Renal cortex interstitium (tissue), 11 donors: ENCODE measurements around the gene LTBP1. TPM values are rescaled to one million over a fixed set of nuclear protein-coding genes. Genes with fewer than 3 reads are reported as not detected.
"Not testable (repeated sequence)": the region's sequence is repeated elsewhere in the genome, so short reads cannot be mapped to it uniquely, and the experiment has no call there.

Source experiments
- DNase-seq, 11 donors: peaks; one replicate each; pipeline ENCODE4 v3.0.0-alpha.2; 2013; ENCODE audit warnings: low read depth in 9 of 11, low spot score in 4 of 11; ENCODE audit errors: extremely low read depth in 1 of 11
- polyA plus RNA-seq, 3 donors: library from polyadenylated mRNA; unstranded; fragments of 120-200 nt; gene quantifications; one replicate each; pipeline ENCODE4 v1.2.1, GENCODE V29; 2013; ENCODE audit not compliant: insufficient read length in 3 of 3

The LTBP1 gene
- polyA plus RNA-seq, 3 donors = 64.5 to 92.8 (median 82.8) TPM

- no peak for DNase-seq
These were observed 75.7 kb downstream of the LTBP1 start for GRCh38 chr2:33022395-33022985.

DNA sequence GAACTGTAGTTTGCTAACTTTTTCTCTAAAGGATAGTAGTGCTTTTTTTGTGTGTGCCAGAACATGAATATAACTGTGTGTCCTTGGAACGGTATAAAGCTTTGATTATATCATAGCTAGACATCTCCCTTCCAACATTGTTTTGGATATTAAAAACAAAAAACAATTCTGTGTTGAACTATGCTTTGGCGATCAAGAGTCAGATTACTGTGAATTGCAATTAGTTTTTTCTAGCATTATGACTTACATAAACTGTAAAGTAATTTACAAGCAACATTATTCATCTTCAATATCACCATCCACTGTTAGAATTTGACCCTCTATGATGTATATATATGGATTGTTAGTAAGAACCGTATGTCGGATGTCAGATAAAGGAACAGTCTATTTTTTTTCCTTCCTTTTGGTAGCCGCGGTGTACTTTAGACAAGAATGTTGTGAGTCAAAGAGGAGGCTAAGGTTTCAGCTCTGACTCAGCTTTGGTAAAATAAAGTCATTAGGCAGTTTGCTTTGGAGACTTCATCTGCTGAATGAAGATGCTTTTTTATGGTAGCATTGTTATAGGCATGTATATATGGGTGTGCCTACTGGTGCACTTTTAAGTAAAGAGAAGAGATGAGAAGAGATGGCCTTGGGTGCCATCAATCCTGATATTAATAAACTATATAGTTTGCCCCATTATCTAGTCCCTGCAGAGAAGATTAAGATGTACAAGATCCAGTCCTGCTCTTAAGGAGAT is 76.4 kb downstream of the LTBP1 start:
- no peak for DNase-seq

DNA sequence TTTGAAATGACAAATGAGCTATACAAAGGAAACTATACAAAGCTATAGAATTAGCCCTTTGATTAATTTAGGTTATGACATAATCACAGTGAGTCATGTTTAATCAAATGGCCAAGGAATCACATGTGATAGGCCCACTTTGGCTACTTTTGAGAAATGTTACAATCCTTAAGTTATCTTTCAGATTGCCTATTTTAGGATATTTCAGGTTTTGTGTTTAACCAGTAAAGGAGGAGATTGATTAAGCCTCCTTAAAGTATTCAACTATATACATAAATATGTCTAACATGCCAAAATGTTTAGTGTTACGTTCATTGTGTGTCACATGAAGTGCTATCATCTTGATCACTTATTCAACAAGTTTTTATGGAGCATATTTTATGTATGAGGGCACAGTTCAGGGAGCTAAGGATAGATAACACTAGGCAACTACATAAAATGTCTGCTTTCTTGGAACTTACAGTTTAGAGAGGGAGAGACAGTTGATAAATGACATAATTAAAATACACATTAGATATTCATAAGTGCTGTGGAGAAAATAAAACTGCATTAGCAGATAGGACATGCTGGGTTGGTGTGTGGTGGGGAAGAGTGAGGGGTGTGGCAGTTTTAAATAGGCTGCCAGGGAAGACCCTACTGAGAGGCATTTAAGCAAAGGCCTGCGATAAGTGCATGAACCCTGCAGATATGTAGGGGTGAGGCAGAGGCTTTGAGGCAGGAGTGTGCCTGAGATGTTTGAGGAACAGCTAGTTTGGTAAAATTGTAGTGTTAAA is 77.2 kb downstream of the LTBP1 start:
- no peak for DNase-seq

- no peak for DNase-seq
These were observed 78.0 kb downstream of the LTBP1 start for GRCh38 chr2:33024758-33025157.

- DNase-seq = no peak
These were observed 82.7 kb downstream of the LTBP1 start for GRCh38 chr2:33029459-33029858.

- DNase-seq = no peak
These were observed 83.2 kb downstream of the LTBP1 start for GRCh38 chr2:33029926-33030325.

- DNase-seq = no peak
These were observed 83.6 kb downstream of the LTBP1 start for GRCh38 chr2:33030326-33030725.

DNA sequence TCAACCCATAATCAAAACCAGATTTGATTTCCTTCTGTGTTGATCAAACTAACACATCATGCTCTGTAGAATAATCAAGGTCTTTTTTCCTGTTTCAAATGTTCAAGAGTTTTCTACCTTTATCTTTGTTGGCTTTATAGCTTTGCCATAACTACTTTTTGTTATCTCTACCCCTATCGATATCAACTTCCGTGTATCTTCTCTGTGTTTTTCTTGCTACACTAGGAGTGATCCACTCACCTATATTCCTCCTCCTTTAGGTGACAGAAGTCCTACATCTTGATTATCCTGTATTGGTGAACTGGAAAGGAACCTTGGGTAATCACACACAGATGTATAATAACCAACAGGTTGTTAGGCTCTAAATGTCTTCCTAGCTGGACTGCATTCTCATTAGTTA is 85.5 kb downstream of the LTBP1 start:
- no peak for DNase-seq

DNA sequence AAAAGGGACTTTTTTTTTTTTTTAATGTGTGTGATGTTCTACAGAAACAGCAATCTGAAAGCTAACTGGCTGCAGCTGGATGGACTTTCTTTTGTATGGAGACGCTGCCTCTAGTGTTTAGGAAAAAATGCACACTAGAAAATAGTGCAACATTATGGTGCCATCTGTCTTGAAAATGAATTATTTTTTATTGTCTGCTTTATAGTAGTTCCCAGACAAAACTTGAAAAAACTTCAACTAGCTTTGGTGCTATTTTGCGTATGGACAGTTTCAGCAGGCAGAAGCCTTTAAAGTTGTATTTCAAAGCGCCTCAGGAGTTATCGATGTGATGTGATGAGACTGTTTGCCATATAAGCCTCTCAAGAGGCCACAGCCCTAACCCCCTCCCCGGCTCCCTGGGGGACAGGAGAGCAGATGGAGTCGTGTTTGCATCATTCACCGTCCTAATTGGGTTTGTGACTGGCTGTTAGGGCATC is 86.9 kb downstream of the LTBP1 start:
- peak in 4 of 11 donors; percentile 44 to 51 (median 46) for DNase-seq

- DNase-seq = no peak
These were observed 88.0 kb downstream of the LTBP1 start for GRCh38 chr2:33034784-33035183.

GRCh38 chr2:33038230-33038629 is 91.5 kb downstream of the LTBP1 start:
- DNase-seq = no peak

DNA sequence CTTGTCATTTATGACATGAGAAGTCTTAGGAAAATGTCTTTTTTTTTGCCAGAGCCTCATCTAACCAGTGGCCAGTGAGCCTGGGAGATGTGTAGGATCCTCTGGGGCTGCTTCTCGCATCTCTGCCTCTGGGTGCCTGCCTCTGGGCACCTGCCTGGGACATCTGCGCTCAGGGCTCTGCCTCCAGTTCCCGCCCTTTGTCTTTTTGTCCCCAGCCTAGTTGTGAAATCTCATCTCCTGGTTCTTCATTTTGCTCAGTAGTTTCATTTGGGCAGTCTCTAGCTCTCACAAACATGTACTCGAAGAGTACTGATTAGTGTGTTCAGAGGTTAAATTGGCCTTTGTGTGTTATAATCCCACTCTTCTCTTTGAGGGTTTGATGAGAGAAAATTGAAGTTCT is 92.0 kb downstream of the LTBP1 start:
- no peak for DNase-seq

GRCh38 chr2:33040541-33040940 is 93.8 kb downstream of the LTBP1 start:
- no peak for DNase-seq

DNA sequence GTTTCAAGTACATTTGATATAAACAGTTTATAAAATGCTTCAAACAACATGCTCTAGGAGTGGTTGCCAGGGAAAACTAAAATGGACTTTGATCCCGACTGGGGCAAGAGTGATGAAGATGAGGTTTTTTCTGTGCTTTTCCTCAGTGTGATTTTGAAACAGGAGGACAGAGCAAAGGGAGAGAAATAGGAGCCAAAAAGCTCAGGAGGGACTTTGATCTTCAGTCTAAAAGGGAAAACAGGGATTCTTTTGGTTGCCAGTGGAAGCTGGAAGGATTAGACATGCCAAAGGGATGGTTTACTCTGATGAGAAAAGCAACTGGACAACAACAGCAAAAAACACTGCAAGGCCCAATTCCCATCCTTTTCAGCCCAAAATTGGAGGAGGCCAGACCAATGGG is 95.5 kb downstream of the LTBP1 start:
- no peak for DNase-seq

GRCh38 chr2:33042819-33043218 is 96.1 kb downstream of the LTBP1 start:
- DNase-seq = no peak

DNA sequence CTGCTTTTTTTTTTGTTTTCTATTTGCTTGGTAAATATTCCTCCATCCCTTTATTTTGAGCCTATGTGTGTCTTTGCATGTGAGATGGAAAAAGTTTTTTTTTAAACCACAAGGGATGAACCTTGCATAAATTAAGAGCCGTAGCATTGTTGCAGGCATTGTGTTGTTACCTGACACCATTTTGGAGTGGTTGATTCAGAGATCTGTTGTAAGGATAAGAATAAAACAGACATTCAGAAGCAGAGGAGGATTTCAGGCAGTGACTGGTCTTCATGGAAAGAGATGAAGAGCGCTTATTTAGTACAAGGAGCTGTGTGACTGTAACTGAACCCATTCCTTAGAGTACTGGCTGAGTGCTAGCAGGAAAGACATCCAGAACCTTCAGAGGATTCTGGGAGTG is 101.2 kb downstream of the LTBP1 start:
- DNase-seq = no peak

- no peak for DNase-seq
These were observed 105.0 kb downstream of the LTBP1 start for GRCh38 chr2:33051586-33052360.

DNA sequence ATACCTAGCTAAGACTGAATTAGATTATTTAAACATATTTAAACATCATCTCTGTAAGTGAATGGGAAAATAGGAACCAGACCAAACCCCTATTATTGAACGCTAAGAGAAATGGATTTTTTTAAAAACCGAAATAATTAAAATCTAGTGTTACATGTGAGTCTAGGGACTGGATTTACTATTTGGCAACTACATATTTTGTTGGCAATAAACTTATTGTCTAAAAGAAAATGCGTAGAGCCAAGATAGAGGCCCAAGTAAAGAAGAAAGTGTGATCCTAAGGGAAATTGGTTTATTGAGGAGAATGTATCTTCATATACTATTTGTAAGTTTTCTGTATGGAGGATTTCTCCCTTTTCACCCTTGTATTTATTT is 105.6 kb downstream of the LTBP1 start:
- no peak for DNase-seq

DNA sequence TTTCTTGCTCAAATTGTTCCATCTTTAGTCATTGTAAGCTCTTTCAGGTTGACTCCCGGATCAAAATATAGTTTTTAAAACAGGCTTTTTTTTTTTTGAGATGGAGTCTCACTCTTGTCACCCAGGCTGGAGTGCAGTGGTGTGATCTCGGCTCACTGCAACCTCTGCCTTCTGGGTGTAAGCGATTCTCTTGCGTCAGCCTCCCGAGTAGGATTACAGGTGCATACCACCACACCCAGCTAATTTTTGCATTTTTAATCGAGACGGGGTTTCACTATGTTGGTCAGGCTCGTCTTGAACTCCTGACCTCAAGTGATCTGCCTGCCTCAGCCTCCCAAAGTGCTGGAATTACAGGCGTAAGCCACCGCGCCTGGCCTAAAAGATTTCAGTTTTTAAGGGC is 106.0 kb downstream of the LTBP1 start:
- DNase-seq = not testable (repeated sequence)
